HG02623 (cell line): ENCODE measurements around the gene TOR1AIP2.
"Not testable (repeated sequence)": the region's sequence is repeated elsewhere in the genome, so short reads cannot be mapped to it uniquely, and the experiment has no call there.

Experiments
- ATAC-seq: cut with Tn5 transposase; IDR thresholded peaks from one replicate; pipeline ENCODE4 v1.9.1; 2021; ENCODE audit warnings: moderate library complexity; ENCODE audit not compliant: unreplicated experiment

Gene TOR1AIP2

GRCh38 chr1:179876300-179876715, 1.3 kb downstream of the TOR1AIP2 start:
- no peak for ATAC-seq

GRCh38 chr1:179875596-179876299, 1.9 kb downstream of the TOR1AIP2 start:
- ATAC-seq: no peak

GRCh38 chr1:179873438-179873851, 4.2 kb downstream of the TOR1AIP2 start:
- no peak for ATAC-seq

GRCh38 chr1:179872558-179872957, 5.0 kb downstream of the TOR1AIP2 start:
- no peak for ATAC-seq

GRCh38 chr1:179871940-179872339, 5.7 kb downstream of the TOR1AIP2 start:
- ATAC-seq: no peak

- ATAC-seq: no peak
These were observed 6.7 kb downstream of the TOR1AIP2 start for GRCh38 chr1:179870870-179871269.

GRCh38 chr1:179867493-179868330, 9.9 kb downstream of the TOR1AIP2 start:
- peak; percentile 58 for ATAC-seq

- no peak for ATAC-seq
These were observed 11.0 kb downstream of the TOR1AIP2 start for GRCh38 chr1:179866616-179867015.

- ATAC-seq: no peak
These were observed 12.2 kb downstream of the TOR1AIP2 start for GRCh38 chr1:179865377-179865776.

- no peak for ATAC-seq
These were observed 17.0 kb downstream of the TOR1AIP2 start for GRCh38 chr1:179860652-179861051.

GRCh38 chr1:179857009-179857408, 20.6 kb downstream of the TOR1AIP2 start:
- no peak for ATAC-seq

- ATAC-seq: no peak
These were observed 21.3 kb downstream of the TOR1AIP2 start for GRCh38 chr1:179856296-179856695.

- ATAC-seq: not testable (repeated sequence)
These were observed 21.8 kb downstream of the TOR1AIP2 start for GRCh38 chr1:179855831-179856230.

- ATAC-seq: no peak
These were observed 24.5 kb downstream of the TOR1AIP2 start for GRCh38 chr1:179853102-179853501.

GRCh38 chr1:179848233-179848632, 29.4 kb downstream of the TOR1AIP2 start:
- ATAC-seq: no peak

GRCh38 chr1:179840107-179840506, 37.5 kb downstream of the TOR1AIP2 start:
- ATAC-seq: no peak

- not testable (repeated sequence) for ATAC-seq
These were observed 40.7 kb downstream of the TOR1AIP2 start for GRCh38 chr1:179836686-179837445.

- no peak for ATAC-seq
These were observed 45.5 kb downstream of the TOR1AIP2 start for GRCh38 chr1:179831852-179832699.

GRCh38 chr1:179831225-179831624, 46.4 kb downstream of the TOR1AIP2 start:
- no peak for ATAC-seq

- no peak for ATAC-seq
These were observed 49.0 kb downstream of the TOR1AIP2 start for GRCh38 chr1:179828554-179829110.
